GM12864 (cell line): ENCODE results near the gene CLSTN3.

ENCODE experiments used
- DNase-seq: peaks from one replicate; pipeline ENCODE4 v3.0.0-alpha.2; 2011; ENCODE audit warnings: low read depth
- H3K4me3 ChIP-seq: 2 replicates; pipeline ENCODE4 v1.5.1; 2011; ENCODE audit warnings: mild to moderate bottlenecking, low read depth, low read length, control low read depth
- TF ChIP-seq, protein P1 (sequence below): IDR thresholded peaks from 2 replicates; pipeline ENCODE4 v1.5.1; 2011; ENCODE audit warnings: low read depth, mild to moderate bottlenecking, moderate library complexity, low read length, control low read depth, inconsistent platforms; ENCODE audit errors: missing control alignments

CLSTN3 gene

DNA sequence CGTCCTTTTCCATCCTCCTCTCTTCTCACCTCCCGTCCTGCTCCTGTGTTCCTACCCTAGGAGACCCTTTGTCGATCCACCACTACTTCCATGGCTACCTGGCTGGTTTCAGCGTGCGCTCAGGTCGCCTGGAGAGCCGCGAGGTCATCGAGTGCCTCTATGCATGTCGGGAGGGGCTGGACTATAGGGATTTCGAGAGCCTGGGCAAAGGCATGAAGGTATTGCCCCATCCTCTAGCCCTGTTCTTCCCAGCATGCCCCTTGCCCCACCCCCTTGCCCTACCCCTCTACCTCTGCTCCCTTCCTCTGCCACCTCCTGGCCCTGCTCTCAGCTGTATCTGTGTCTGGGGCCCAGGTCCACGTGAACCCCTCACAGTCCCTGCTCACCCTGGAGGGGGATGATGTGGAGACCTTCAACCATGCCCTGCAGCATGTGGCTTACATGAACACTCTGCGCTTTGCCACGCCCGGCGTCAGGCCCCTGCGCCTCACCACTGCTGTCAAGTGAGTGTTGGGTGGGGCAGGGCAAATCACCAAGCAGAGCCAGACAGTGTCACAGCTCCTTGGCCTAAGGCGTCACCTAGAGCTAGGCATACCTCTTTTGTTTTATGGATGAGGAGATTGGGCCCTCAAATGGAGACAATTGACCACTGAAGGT is 12.8 kb downstream of the CLSTN3 start:
- DNase-seq: no peak
- no peak overlapping the region for H3K4me3 ChIP-seq
- TF ChIP-seq, protein P1, sequence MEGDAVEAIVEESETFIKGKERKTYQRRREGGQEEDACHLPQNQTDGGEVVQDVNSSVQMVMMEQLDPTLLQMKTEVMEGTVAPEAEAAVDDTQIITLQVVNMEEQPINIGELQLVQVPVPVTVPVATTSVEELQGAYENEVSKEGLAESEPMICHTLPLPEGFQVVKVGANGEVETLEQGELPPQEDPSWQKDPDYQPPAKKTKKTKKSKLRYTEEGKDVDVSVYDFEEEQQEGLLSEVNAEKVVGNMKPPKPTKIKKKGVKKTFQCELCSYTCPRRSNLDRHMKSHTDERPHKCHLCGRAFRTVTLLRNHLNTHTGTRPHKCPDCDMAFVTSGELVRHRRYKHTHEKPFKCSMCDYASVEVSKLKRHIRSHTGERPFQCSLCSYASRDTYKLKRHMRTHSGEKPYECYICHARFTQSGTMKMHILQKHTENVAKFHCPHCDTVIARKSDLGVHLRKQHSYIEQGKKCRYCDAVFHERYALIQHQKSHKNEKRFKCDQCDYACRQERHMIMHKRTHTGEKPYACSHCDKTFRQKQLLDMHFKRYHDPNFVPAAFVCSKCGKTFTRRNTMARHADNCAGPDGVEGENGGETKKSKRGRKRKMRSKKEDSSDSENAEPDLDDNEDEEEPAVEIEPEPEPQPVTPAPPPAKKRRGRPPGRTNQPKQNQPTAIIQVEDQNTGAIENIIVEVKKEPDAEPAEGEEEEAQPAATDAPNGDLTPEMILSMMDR: no peak

GRCh38 chr12:7143564-7143963 is 13.4 kb downstream of the CLSTN3 start:
- H3K4me3 ChIP-seq: no peak overlapping the region
- TF ChIP-seq, protein P1: no peak
- no peak for DNase-seq

DNA sequence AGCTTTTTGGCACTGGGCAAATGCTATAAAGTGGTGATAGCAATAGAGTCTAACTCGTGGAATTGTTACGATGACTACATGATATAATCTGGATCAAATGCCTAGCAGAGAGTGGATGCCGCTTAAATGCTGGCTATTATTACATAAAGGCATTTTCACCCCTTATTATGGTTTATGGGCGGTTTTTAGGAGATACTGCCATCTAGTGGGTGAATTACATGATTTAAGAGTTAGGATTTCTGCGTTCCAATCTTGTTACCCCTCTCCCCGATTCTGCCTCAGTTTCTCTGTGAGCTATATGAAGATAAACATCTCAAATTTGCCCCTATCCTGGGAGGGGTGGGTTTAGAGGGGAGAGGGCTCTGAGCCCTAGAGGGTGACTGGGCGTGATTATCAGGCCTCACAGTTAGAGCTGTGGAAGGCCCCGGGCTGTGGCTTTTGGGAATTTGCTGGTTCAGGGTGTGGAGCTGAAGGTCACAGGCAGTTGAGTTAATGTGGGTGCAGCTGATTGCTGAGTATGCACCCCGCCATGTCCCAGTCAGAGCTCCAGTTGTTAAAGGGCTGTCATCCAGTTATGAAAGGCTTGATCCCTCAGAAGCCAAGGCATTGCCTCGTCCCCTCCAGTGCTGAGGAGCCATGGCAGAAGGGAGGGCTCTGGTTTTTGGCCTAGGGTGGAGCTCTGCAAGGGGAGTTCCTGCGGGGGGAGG is 14.4 kb downstream of the CLSTN3 start:
- no peak for DNase-seq
- TF ChIP-seq, protein P1: peak; percentile 57
- no peak overlapping the region for H3K4me3 ChIP-seq

DNA sequence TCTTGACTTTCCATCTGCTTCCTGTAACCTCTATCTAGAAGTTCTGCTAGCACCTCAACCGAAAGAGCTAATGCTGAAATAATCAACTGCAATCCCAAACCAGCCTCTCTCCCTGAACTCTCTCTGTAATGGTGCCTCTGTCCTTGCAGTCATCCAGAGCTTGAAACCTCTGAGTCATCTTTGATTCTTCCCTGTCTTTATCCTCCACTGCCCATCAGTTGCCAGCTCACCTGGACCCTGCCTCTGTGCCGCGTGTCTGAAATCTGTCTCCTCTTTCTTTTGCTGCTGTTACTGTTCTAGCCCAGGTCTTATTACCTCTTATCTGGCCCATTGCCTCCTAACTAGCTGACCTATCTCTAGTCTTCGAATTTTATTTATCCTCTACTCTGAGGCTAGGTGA is 15.5 kb downstream of the CLSTN3 start:
- H3K4me3 ChIP-seq: no peak overlapping the region
- DNase-seq: no peak
- TF ChIP-seq, protein P1: no peak

GRCh38 chr12:7146228-7146627 is 16.1 kb downstream of the CLSTN3 start:
- DNase-seq: no peak
- no peak overlapping the region for H3K4me3 ChIP-seq
- TF ChIP-seq, protein P1: no peak

DNA sequence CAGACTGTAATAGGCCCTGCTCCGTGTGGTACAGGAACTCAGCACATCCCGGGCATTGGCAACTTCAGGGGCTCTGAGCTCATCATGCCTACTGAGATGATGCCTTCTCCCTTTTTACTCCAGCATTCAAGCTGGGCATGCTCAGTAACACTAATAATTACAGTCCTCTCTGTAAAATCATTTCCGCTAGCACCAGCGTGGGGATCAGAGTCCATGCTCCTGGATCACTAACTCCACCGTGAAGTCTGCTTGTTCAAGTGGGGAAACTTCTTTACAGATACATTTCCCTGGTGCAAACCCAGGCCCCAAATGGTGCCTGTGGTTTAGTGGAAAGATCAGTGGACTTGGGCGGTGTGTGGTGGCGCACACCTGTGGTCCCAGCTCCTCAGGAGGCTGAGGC is 16.7 kb downstream of the CLSTN3 start:
- no peak overlapping the region for H3K4me3 ChIP-seq
- no peak for DNase-seq
- TF ChIP-seq, protein P1: no peak

DNA sequence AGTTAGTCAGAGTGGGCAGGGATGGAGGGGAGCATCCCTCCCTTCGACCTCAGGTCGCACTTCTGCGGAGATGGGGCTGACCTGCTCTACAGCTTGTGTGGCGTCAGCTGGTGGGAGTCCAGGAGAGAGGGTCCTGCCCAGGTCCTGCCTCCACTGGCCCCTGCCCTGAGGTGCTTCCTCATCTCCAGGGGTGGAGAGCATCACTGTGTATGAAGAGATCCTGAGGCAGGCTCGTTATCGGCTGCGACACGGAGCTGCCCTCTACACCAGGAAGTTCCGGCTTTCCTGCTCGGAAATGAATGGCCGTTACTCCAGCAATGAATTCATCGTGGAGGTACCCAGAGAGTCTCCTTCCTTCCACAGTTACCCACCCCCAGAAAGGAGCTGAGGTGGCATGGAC is 20.2 kb downstream of the CLSTN3 start:
- no peak overlapping the region for H3K4me3 ChIP-seq
- no peak for DNase-seq
- TF ChIP-seq, protein P1: no peak
